Stimulated activated memory B cell treated with anti-CD40 and anti-IgM and Interleukin-4, amounts not matched to agents 10 μg/mL and 1 μg/mL and 100 μg/mL, for 72 hours (primary cell): Measurements from ENCODE around the gene OR8A1.
"Not testable (repeated sequence)": the region's sequence is repeated elsewhere in the genome, so short reads cannot be mapped to it uniquely, and the experiment has no call there.

Source experiments
- ATAC-seq: fragments of 150-1000 bp; cut with Tn5 transposase; 2 replicates; pipeline ENCODE4 v1.10.0; 2021
- H3K27ac Mint-ChIP-seq: one replicate; pipeline ENCODE4 v1.8.0; 2022; ENCODE audit warnings: mild to moderate bottlenecking, mixed read lengths
- H3K27me3 Mint-ChIP-seq: one replicate; pipeline ENCODE4 v1.8.0; 2022; ENCODE audit warnings: mixed read lengths
- H3K36me3 Mint-ChIP-seq: one replicate; pipeline ENCODE4 v1.8.0; 2022; ENCODE audit warnings: mixed read lengths
- H3K4me1 Mint-ChIP-seq: one replicate; pipeline ENCODE4 v1.8.0; 2022; ENCODE audit warnings: mixed read lengths
- H3K4me3 Mint-ChIP-seq: one replicate; pipeline ENCODE4 v1.8.0; 2022; ENCODE audit warnings: mild to moderate bottlenecking, moderate library complexity, mixed read lengths
- H3K9me3 Mint-ChIP-seq: one replicate; pipeline ENCODE4 v1.8.0; 2022; ENCODE audit warnings: mixed read lengths

OR8A1 gene

GRCh38 chr11:124581817-124582216 lies 12.0 kb downstream of the OR8A1 start:
- Mint-ChIP-seq H3K4me1 (no peaks in the 10 kb centered on the region), H3K4me3 (no peak overlapping the region), H3K36me3 (no peaks in the 10 kb centered on the region), H3K27me3 (peaks cover 9% of the 10 kb centered on the region), H3K9me3 (no peaks in the 10 kb centered on the region), H3K27ac (no peak overlapping the region)
- ATAC-seq: no peak

DNA sequence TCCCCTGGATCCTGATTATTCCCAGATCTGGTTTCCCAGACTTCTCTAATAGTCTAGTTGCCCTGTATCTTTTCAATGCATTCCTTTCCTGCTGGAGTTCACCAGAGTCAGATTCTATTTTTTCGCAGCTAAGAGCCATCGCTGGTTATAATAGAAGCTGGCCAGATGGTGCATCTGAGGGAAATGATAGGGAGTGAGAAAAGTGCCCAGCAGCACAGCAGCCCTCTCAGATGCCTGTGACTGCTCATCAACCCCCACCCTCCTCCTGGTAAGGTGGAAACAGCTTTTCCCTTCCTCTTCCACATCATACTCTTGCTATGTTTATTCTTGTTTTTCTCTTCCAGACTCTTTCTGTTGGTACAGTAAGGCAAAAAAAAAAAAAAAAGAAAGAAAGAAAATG lies 12.8 kb downstream of the OR8A1 start:
- H3K27me3 Mint-ChIP-seq: peaks cover 17% of the 10 kb centered on the region
- H3K4me1 Mint-ChIP-seq: no peaks in the 10 kb centered on the region
- no peaks in the 10 kb centered on the region for H3K36me3 Mint-ChIP-seq
- ATAC-seq: no peak
- H3K4me3 Mint-ChIP-seq: no peak overlapping the region
- H3K27ac Mint-ChIP-seq: no peak overlapping the region
- no peaks in the 10 kb centered on the region for H3K9me3 Mint-ChIP-seq

- no peak overlapping the region for H3K27ac Mint-ChIP-seq
- H3K36me3 Mint-ChIP-seq: no peaks in the 10 kb centered on the region
- no peaks in the 10 kb centered on the region for H3K4me1 Mint-ChIP-seq
- H3K9me3 Mint-ChIP-seq: no peaks in the 10 kb centered on the region
- H3K4me3 Mint-ChIP-seq: no peak overlapping the region
- ATAC-seq: no peak
- peaks cover 23% of the 10 kb centered on the region for H3K27me3 Mint-ChIP-seq
Observed at GRCh38 chr11:124583781-124584180, 14.0 kb downstream of the OR8A1 start.

- ATAC-seq: peak; percentile 16
- no peaks in the 10 kb centered on the region for H3K4me1 Mint-ChIP-seq
- H3K36me3 Mint-ChIP-seq: no peaks in the 10 kb centered on the region
- no peaks in the 10 kb centered on the region for H3K9me3 Mint-ChIP-seq
- no peak overlapping the region for H3K4me3 Mint-ChIP-seq
- H3K27me3 Mint-ChIP-seq: peaks cover 23% of the 10 kb centered on the region
- no peak overlapping the region for H3K27ac Mint-ChIP-seq
Observed at GRCh38 chr11:124584681-124585372, 15.0 kb downstream of the OR8A1 start.

DNA sequence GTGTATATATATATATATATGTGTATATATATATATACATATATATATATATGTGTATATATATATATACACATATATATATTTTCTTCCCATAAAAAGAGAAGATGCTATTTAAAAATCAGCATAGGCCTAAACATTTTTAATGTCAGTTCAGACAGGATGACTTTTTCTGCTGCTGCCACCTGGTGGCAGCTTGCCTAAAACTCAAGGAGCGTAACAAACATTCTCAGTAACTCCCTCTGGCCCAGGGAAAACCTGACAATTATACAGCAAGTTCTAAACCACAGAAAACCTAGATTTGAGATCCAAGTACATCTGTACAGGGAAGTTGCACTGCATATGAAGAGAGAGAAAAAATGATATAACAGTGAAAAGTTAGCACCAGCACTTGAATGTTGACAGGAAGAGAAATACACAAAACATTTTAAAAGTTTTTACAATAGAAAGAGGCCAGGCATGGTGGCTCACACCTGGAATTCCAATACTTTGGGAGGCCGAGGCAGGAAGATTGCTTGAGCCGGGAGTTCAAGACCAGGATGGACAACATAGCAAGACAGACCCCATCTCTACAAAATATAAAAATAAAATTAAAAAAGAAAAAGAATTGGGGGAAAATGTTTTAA lies 16.6 kb downstream of the OR8A1 start:
- no peak for ATAC-seq
- Mint-ChIP-seq H3K9me3 (no peaks in the 10 kb centered on the region), H3K4me3 (no peak overlapping the region), H3K27ac (no peak overlapping the region), H3K36me3 (no peaks in the 10 kb centered on the region), H3K27me3 (peaks cover 23% of the 10 kb centered on the region), H3K4me1 (no peaks in the 10 kb centered on the region)

GRCh38 chr11:124591430-124591829 lies 21.6 kb downstream of the OR8A1 start:
- H3K27me3 Mint-ChIP-seq: peaks cover 26% of the 10 kb centered on the region
- H3K36me3 Mint-ChIP-seq: no peaks in the 10 kb centered on the region
- no peaks in the 10 kb centered on the region for H3K9me3 Mint-ChIP-seq
- H3K27ac Mint-ChIP-seq: no peak overlapping the region
- no peaks in the 10 kb centered on the region for H3K4me1 Mint-ChIP-seq
- no peak for ATAC-seq
- H3K4me3 Mint-ChIP-seq: no peak overlapping the region

- ATAC-seq: no peak
- Mint-ChIP-seq H3K36me3 (no peaks in the 10 kb centered on the region), H3K9me3 (no peaks in the 10 kb centered on the region), H3K4me1 (no peaks in the 10 kb centered on the region), H3K4me3 (no peak overlapping the region), H3K27ac (no peak overlapping the region), H3K27me3 (peaks cover 22% of the 10 kb centered on the region)
Observed at GRCh38 chr11:124592627-124593026, 22.8 kb downstream of the OR8A1 start.

GRCh38 chr11:124595302-124595701 lies 25.5 kb downstream of the OR8A1 start:
- no peaks in the 10 kb centered on the region for H3K9me3 Mint-ChIP-seq
- H3K27me3 Mint-ChIP-seq: peaks cover 24% of the 10 kb centered on the region
- H3K27ac Mint-ChIP-seq: no peak overlapping the region
- no peaks in the 10 kb centered on the region for H3K36me3 Mint-ChIP-seq
- no peaks in the 10 kb centered on the region for H3K4me1 Mint-ChIP-seq
- H3K4me3 Mint-ChIP-seq: no peak overlapping the region
- ATAC-seq: no peak

- peaks cover 47% of the 10 kb centered on the region for H3K27me3 Mint-ChIP-seq
- ATAC-seq: no peak
- H3K9me3 Mint-ChIP-seq: no peaks in the 10 kb centered on the region
- H3K27ac Mint-ChIP-seq: no peak overlapping the region
- H3K4me1 Mint-ChIP-seq: no peaks in the 10 kb centered on the region
- no peaks in the 10 kb centered on the region for H3K36me3 Mint-ChIP-seq
- H3K4me3 Mint-ChIP-seq: no peak overlapping the region
Observed at GRCh38 chr11:124597626-124598025, 27.8 kb downstream of the OR8A1 start.

GRCh38 chr11:124600621-124601320 lies 31.0 kb downstream of the OR8A1 start:
- H3K27me3 Mint-ChIP-seq: peaks cover 46% of the 10 kb centered on the region

DNA sequence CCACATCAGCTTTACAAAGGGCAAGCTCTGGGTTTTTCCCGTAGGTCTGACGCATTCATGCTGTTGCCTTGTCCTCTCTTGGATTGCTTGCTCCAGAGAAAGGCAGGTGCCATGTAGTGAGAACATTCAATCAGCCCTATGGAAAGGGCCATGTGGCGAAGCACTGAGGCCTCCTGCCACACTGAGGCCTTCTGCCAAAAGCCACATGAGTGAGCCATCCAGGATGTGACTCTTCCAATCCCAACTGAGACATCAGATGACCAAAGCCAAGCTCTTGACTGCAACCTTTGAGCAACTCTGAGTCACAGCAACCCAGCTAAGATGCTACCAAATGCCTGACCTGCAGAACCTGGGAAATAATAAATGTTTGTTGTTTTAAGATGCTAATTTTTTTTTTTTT lies 32.4 kb downstream of the OR8A1 start:
- Mint-ChIP-seq H3K9me3 (no peaks in the 10 kb centered on the region), H3K4me1 (no peaks in the 10 kb centered on the region), H3K36me3 (no peaks in the 10 kb centered on the region), H3K4me3 (no peak overlapping the region), H3K27ac (no peak overlapping the region), H3K27me3 (peaks cover 37% of the 10 kb centered on the region)
- no peak for ATAC-seq

More at GRCh38 chr11:124600621-124601320, 31.0 kb downstream of the OR8A1 start:
- no peak for ATAC-seq
- no peaks in the 10 kb centered on the region for H3K4me1 Mint-ChIP-seq
- H3K27ac Mint-ChIP-seq: no peak overlapping the region
- no peak overlapping the region for H3K4me3 Mint-ChIP-seq
- H3K9me3 Mint-ChIP-seq: no peaks in the 10 kb centered on the region
- H3K36me3 Mint-ChIP-seq: no peaks in the 10 kb centered on the region

GRCh38 chr11:124602723-124603122 lies 32.9 kb downstream of the OR8A1 start:
- ATAC-seq, H3K4me3 Mint-ChIP-seq, H3K4me1 Mint-ChIP-seq, H3K9me3 Mint-ChIP-seq, H3K27ac Mint-ChIP-seq, H3K36me3 Mint-ChIP-seq: not testable (repeated sequence)
- H3K27me3 Mint-ChIP-seq: peaks cover 32% of the 10 kb centered on the region

GRCh38 chr11:124605719-124606118 lies 35.9 kb downstream of the OR8A1 start:
- Mint-ChIP-seq H3K36me3 (no peaks in the 10 kb centered on the region), H3K27me3 (peaks cover 22% of the 10 kb centered on the region), H3K27ac (no peak overlapping the region)

GRCh38 chr11:124608147-124608546 lies 38.4 kb downstream of the OR8A1 start:
- no peak for ATAC-seq
- Mint-ChIP-seq H3K27me3 (no peaks in the 10 kb centered on the region), H3K36me3 (no peaks in the 10 kb centered on the region), H3K4me3 (no peak overlapping the region), H3K27ac (no peak overlapping the region), H3K4me1 (peaks cover 4% of the 10 kb centered on the region), H3K9me3 (no peaks in the 10 kb centered on the region)

More at GRCh38 chr11:124605719-124606118, 35.9 kb downstream of the OR8A1 start:
- Mint-ChIP-seq H3K9me3 (no peaks in the 10 kb centered on the region), H3K4me1 (no peaks in the 10 kb centered on the region), H3K4me3 (no peak overlapping the region)
- ATAC-seq: peak; percentile 41

DNA sequence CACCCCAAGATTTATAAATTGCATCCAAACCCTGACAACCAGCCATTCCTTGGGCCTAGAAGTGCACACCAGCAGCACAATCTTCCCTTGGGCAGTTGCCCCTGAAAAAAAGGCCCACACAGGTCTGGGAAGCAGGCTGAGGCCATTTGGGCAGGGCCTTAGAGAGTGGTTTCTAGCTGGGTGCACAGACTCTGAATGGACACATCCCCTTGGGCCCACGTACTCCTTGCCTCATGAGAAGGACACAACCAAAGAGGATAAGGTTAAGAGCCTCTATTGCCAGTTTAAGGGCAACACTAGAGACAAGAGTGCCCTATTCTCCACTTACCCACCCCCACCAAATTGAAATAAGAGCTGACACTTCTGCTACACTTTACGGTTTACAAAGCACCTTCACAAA lies 40.5 kb downstream of the OR8A1 start:
- Mint-ChIP-seq H3K27ac (no peak overlapping the region), H3K36me3 (no peaks in the 10 kb centered on the region), H3K9me3 (no peaks in the 10 kb centered on the region), H3K4me1 (peaks cover 4% of the 10 kb centered on the region), H3K4me3 (no peak overlapping the region), H3K27me3 (peaks cover 8% of the 10 kb centered on the region)
- no peak for ATAC-seq

- peaks cover 9% of the 10 kb centered on the region for H3K27me3 Mint-ChIP-seq
- H3K4me3 Mint-ChIP-seq: no peak within 1 kb of the TSS
- peaks cover 4% of the 10 kb centered on the region for H3K4me1 Mint-ChIP-seq
- no peak within 1 kb of the TSS for H3K27ac Mint-ChIP-seq
- no peaks in the 10 kb centered on the region for H3K36me3 Mint-ChIP-seq
- no peak for ATAC-seq
- H3K9me3 Mint-ChIP-seq: no peaks in the 10 kb centered on the region
Observed at GRCh38 chr11:124611064-124611463, 41.3 kb downstream of the OR8A1 start, which contains the start of gene PANX3. Gene PANX3 (plus strand): TSS chr11:124611428. CDS start chr11:124611557, 129 bp downstream.
